A549 (cell line): ENCODE measurements around the gene ATL3. TPM values are rescaled to one million over a fixed set of nuclear protein-coding genes. Genes with fewer than 3 reads are reported as not detected.

Source experiments
- ATAC-seq, 2 experiments: fragments of 200-7000 bp in 1 of 2; fragments of >200 bp in 1 of 2; cut with Nextera tagmentation in 1 of 2; cut with Tn5 transposase in 1 of 2; 3 replicates each; pipeline versions ENCODE4 v1.8.0 to v1.9.1; 2018 to 2020; ENCODE audit warnings: mild to moderate bottlenecking in 1 of 2, moderate library complexity in 1 of 2
- CTCF ChIA-PET: fragments of 300-600 bp; sonication (Branson Sonifier 250); formaldehyde crosslinking; extraction: SDS; loops from one replicate; lab custom pipeline; 2021; ENCODE audit warnings: antibody characterized with exemption, inconsistent platforms; lab: Yijun Ruan, JAX
- POLR2A ChIA-PET: fragments of 350-600 bp; formaldehyde crosslinking; extraction: SDS; loops from one replicate; lab custom pipeline; 2021; ENCODE audit warnings: antibody characterized with exemption, inconsistent platforms; lab: Yijun Ruan, JAX
- DNase-seq, 2 experiments: peaks; one replicate each; pipeline versions ENCODE4 v3.0.0 to v3.0.0-alpha.2; 2011 to 2016; ENCODE audit warnings: low read depth in 1 of 2, low spot score in 1 of 2
- FAIRE-seq: peaks from 2 replicates; lab custom pipeline; 2011; peaks lifted over from hg19 to GRCh38; lab: Jason Lieb, UNC
- H3K27ac ChIP-seq, 2 experiments: fragments of >200 bp; sonication (Bioruptor Twin); formaldehyde crosslinking; 3 replicates each; pipeline ENCODE4 v1.5.1; 2016 to 2017
- H3K4me1 ChIP-seq: fragments of >200 bp; sonication (Bioruptor Twin); formaldehyde crosslinking; 3 replicates; pipeline ENCODE4 v1.6.1; 2016
- H3K4me2 ChIP-seq: fragments of >200 bp; sonication (Bioruptor Twin); formaldehyde crosslinking; 3 replicates; pipeline ENCODE4 v1.6.1; 2016
- H3K4me3 ChIP-seq: fragments of >200 bp; sonication (Bioruptor Twin); formaldehyde crosslinking; 3 replicates; pipeline ENCODE4 v1.5.1; 2016
- H3K9me3 ChIP-seq: fragments of >200 bp; sonication (Bioruptor Twin); formaldehyde crosslinking; 3 replicates; pipeline ENCODE4 v1.6.1; 2016
- EHF ChIP-seq: fragments of 250-450 bp; sonication (Bioruptor Pico); IDR thresholded peaks from 2 replicates; pipeline ENCODE4 v1.5.0; 2020; ENCODE audit warnings: mild to moderate bottlenecking
- EP300 ChIP-seq, 2 experiments: fragments of >200 bp; sonication (Bioruptor Twin); formaldehyde crosslinking; IDR thresholded peaks; 2 replicates in 1 of 2; 3 replicates in 1 of 2; pipeline ENCODE4 v1.6.1; 2016 to 2017
- ESRRA ChIP-seq: fragments of 150-350 bp; IDR thresholded peaks from 2 replicates; pipeline ENCODE4 v1.6.1; 2014; ENCODE audit warnings: mild to moderate bottlenecking, low read length, borderline replicate concordance
- FOSB ChIP-seq: fragments of 250-450 bp; sonication (Bioruptor Pico); IDR thresholded peaks from 2 replicates; pipeline ENCODE4 v1.5.0; 2020; ENCODE audit warnings: mild to moderate bottlenecking, moderate library complexity
- FOSL2 ChIP-seq, 2 experiments: fragments of 450-650 bp in 1 of 2; fragments of >200 bp in 1 of 2; sonication (Bioruptor Twin) in 1 of 2; formaldehyde crosslinking; IDR thresholded peaks; 2 replicates each; pipeline versions ENCODE4 v1.5.0 to v1.6.1; 2016 to 2020; ENCODE audit warnings: mild to moderate bottlenecking in 1 of 2, moderate library complexity in 1 of 2
- HDAC2 ChIP-seq: fragments of 200-600 bp; sonication (generic); IDR thresholded peaks from 2 replicates; pipeline ENCODE4 v1.6.1; 2016
- JUN ChIP-seq, 2 experiments: fragments of >200 bp; sonication (Bioruptor Twin); formaldehyde crosslinking; IDR thresholded peaks; 2 replicates in 1 of 2; 3 replicates in 1 of 2; pipeline ENCODE4 v1.6.1; 2016 to 2017
- KDM1A ChIP-seq: fragments of 200-600 bp; sonication (generic); IDR thresholded peaks from 2 replicates; pipeline ENCODE4 v1.6.1; 2016; ENCODE audit warnings: low read depth, mild to moderate bottlenecking
- KDM5A ChIP-seq: fragments of 200-600 bp; sonication (generic); IDR thresholded peaks from 2 replicates; pipeline ENCODE4 v1.6.1; 2016; ENCODE audit warnings: antibody characterized with exemption, mild to moderate bottlenecking
- NFE2L2 ChIP-seq: fragments of 150-350 bp; conservative IDR thresholded peaks from 2 replicates; pipeline ENCODE4 v1.6.1; 2014; ENCODE audit warnings: low read length
- PHF8 ChIP-seq: fragments of 200-600 bp; sonication (generic); IDR thresholded peaks from 2 replicates; pipeline ENCODE4 v1.6.1; 2016; ENCODE audit warnings: low read depth, mild to moderate bottlenecking, antibody characterized with exemption, moderate library complexity, borderline replicate concordance
- RARB ChIP-seq: fragments of 250-450 bp; sonication (Bioruptor Pico); IDR thresholded peaks from 2 replicates; pipeline ENCODE4 v1.8.0; 2021; ENCODE audit warnings: mild to moderate bottlenecking, moderate library complexity
- WGBS: methylation state at CpG from one replicate; pipeline ENCODE4 v1.1.6; 2017; ENCODE audit errors: missing lambda C conversion rate; 5-methylcytosine and 5-hydroxymethylcytosine counted together
- polyA plus RNA-seq, 4 experiments: library from polyadenylated mRNA; depleted of rRNA in 3 of 4; stranded (reverse); fragments of >200 nt; fragmentation: RNase III in 1 of 4; extraction: RNeasy Plus Mini Kit Qiagen cat#74134 plus additional on column Dnase treatment in 1 of 4; gene quantifications; 2 replicates in 3 of 4; 3 replicates in 1 of 4; pipeline ENCODE4 v1.2.3, GENCODE V29; 2011 to 2017
- TF ChIP-seq, protein P1 (sequence below): fragments of 250-450 bp; sonication (Bioruptor Pico); IDR thresholded peaks from 2 replicates; pipeline ENCODE4 v1.5.0; 2021; ENCODE audit warnings: mild to moderate bottlenecking, moderate library complexity, borderline replicate concordance
- TF ChIP-seq, protein P2 (sequence below): fragments of >200 bp; sonication (Bioruptor Twin); formaldehyde crosslinking; IDR thresholded peaks from 3 replicates; pipeline ENCODE4 v1.5.1; 2016
- TF ChIP-seq, protein P3 (sequence below): fragments of >200 bp; sonication (Bioruptor Twin); formaldehyde crosslinking; IDR thresholded peaks from 2 replicates; pipeline ENCODE4 v1.6.1; 2016
- TF ChIP-seq, protein P4 (sequence below): fragments of 200-600 bp; sonication (generic); IDR thresholded peaks from 2 replicates; pipeline ENCODE4 v1.6.1; 2016; ENCODE audit warnings: antibody characterized with exemption, mild to moderate bottlenecking, moderate library complexity
- TF ChIP-seq, protein P5 (sequence below): fragments of >200 bp; sonication (Bioruptor Twin); formaldehyde crosslinking; IDR thresholded peaks from 3 replicates; pipeline ENCODE4 v1.6.1; 2016
- TF ChIP-seq, protein P6 (sequence below): fragments of 450-650 bp; IDR thresholded peaks from 2 replicates; pipeline ENCODE4 v1.6.1; 2014; ENCODE audit warnings: antibody characterized with exemption

The ATL3 gene
- polyA plus RNA-seq, 2 of the 4 experiments (the other 2 are of a cell fraction) = 26.3 to 50.8 TPM

DNA sequence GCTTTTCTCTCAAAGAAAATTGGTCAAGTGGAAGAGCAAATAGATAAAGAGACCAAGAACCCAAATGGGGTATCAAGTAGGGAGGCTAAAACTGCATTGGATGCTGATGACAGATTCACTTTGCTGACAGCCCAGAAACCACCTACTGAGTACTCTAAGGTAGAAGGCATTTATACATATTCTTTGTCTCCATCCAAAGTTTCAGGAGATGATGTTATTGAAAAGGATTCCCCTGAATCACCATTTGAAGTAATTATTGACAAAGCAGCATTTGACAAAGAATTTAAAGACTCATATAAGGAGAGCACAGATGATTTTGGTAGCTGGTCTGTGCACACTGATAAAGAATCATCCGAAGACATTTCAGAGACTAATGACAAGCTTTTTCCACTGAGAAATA lies 47.8 kb upstream of the ATL3 start (continued):
- TF ChIP-seq, protein P1, sequence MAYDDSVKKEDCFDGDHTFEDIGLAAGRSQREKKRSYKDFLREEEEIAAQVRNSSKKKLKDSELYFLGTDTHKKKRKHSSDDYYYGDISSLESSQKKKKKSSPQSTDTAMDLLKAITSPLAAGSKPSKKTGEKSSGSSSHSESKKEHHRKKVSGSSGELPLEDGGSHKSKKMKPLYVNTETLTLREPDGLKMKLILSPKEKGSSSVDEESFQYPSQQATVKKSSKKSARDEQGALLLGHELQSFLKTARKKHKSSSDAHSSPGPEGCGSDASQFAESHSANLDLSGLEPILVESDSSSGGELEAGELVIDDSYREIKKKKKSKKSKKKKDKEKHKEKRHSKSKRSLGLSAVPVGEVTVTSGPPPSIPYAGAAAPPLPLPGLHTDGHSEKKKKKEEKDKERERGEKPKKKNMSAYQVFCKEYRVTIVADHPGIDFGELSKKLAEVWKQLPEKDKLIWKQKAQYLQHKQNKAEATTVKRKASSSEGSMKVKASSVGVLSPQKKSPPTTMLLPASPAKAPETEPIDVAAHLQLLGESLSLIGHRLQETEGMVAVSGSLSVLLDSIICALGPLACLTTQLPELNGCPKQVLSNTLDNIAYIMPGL (CRISPR knock-in tag) = no peak
- TF ChIP-seq, all 56 proteins: peak for 0

DNA sequence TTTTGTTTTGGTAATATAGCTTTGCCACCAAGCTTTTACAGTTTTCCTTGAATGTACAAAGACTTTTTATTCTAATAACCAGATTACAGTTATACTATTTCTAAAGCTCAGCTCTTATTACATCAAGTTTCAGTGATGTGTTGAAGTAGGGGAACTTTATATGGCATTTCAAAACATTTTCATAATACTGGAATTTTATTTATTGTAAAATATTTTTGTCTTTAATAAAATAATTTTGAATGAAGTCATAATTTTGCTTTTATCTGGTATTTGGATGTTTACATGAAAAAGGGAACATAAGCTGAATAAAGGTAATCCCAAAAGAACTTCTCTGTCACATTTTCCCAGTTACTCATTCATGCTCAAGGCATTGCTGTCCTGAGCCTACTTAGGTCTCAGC lies 44.9 kb upstream of the ATL3 start:
- TF ChIP-seq PHF8 = no peak
- TF ChIP-seq, protein P2, sequence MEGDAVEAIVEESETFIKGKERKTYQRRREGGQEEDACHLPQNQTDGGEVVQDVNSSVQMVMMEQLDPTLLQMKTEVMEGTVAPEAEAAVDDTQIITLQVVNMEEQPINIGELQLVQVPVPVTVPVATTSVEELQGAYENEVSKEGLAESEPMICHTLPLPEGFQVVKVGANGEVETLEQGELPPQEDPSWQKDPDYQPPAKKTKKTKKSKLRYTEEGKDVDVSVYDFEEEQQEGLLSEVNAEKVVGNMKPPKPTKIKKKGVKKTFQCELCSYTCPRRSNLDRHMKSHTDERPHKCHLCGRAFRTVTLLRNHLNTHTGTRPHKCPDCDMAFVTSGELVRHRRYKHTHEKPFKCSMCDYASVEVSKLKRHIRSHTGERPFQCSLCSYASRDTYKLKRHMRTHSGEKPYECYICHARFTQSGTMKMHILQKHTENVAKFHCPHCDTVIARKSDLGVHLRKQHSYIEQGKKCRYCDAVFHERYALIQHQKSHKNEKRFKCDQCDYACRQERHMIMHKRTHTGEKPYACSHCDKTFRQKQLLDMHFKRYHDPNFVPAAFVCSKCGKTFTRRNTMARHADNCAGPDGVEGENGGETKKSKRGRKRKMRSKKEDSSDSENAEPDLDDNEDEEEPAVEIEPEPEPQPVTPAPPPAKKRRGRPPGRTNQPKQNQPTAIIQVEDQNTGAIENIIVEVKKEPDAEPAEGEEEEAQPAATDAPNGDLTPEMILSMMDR = no peak
- TF ChIP-seq ESRRA = no peak
- TF ChIP-seq, protein P3, sequence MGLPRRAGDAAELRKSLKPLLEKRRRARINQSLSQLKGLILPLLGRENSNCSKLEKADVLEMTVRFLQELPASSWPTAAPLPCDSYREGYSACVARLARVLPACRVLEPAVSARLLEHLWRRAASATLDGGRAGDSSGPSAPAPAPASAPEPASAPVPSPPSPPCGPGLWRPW = no peak
- TF ChIP-seq FOSL2 (IDR thresholded peaks at IDR 0.05) = no peak
- TF ChIP-seq FOSL2 (CRISPR knock-in tag; IDR thresholded peaks at IDR 0.05) = no peak
- TF ChIP-seq KDM5A = no peak
- TF ChIP-seq EP300 (IDR thresholded peaks at IDR 0.05) = no peak
- TF ChIP-seq, protein P4, sequence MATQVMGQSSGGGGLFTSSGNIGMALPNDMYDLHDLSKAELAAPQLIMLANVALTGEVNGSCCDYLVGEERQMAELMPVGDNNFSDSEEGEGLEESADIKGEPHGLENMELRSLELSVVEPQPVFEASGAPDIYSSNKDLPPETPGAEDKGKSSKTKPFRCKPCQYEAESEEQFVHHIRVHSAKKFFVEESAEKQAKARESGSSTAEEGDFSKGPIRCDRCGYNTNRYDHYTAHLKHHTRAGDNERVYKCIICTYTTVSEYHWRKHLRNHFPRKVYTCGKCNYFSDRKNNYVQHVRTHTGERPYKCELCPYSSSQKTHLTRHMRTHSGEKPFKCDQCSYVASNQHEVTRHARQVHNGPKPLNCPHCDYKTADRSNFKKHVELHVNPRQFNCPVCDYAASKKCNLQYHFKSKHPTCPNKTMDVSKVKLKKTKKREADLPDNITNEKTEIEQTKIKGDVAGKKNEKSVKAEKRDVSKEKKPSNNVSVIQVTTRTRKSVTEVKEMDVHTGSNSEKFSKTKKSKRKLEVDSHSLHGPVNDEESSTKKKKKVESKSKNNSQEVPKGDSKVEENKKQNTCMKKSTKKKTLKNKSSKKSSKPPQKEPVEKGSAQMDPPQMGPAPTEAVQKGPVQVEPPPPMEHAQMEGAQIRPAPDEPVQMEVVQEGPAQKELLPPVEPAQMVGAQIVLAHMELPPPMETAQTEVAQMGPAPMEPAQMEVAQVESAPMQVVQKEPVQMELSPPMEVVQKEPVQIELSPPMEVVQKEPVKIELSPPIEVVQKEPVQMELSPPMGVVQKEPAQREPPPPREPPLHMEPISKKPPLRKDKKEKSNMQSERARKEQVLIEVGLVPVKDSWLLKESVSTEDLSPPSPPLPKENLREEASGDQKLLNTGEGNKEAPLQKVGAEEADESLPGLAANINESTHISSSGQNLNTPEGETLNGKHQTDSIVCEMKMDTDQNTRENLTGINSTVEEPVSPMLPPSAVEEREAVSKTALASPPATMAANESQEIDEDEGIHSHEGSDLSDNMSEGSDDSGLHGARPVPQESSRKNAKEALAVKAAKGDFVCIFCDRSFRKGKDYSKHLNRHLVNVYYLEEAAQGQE = no peak
- TF ChIP-seq, protein P5, sequence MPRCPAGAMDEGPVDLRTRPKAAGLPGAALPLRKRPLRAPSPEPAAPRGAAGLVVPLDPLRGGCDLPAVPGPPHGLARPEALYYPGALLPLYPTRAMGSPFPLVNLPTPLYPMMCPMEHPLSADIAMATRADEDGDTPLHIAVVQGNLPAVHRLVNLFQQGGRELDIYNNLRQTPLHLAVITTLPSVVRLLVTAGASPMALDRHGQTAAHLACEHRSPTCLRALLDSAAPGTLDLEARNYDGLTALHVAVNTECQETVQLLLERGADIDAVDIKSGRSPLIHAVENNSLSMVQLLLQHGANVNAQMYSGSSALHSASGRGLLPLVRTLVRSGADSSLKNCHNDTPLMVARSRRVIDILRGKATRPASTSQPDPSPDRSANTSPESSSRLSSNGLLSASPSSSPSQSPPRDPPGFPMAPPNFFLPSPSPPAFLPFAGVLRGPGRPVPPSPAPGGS = no peak
- no peak for TF ChIP-seq EHF (CRISPR knock-in tag)
- TF ChIP-seq HDAC2 = no peak
- no peak for TF ChIP-seq KDM1A
- TF ChIP-seq FOSB (CRISPR knock-in tag) = no peak
- H3K4me2 ChIP-seq = no peak overlapping the region
- no peak overlapping the region for H3K27ac ChIP-seq
- ChIA-PET POLR2A (no interaction called here), CTCF (interaction anchor here (0.6 to 1.9 kb wide), 6 partner anchors 17 to 432 kb away, joined by 3 to 8 read pairs (median 4); partner anchors contain the start of gene ATL3)
- no peak overlapping the region for H3K4me3 ChIP-seq
- H3K4me1 ChIP-seq = peaks cover 9% of the 10 kb centered on the region; the same call in 2 of the 3 replicates
- no peaks in the 10 kb centered on the region for H3K9me3 ChIP-seq
- ATAC-seq = no peak
- no peak for DNase-seq
- no peak for FAIRE-seq

DNA sequence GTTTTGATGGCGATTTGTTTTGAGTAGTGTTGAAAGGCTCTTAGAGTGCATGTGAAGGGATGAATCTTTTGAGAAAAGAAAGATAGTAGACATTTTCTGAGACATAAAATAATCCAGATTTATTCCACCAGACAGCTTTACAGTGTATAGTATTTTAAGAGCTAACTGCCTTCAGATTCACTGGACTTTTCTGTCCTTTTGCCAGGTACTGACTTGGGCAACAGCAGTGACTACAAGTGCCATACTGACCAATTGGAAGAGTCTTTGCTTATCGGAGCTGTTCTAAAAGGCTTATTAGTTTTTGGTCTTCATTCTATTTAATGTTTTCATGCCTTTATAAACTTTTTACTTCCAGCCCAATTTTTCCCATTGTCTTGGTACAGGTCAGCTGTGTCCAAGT lies 42.6 kb upstream of the ATL3 start:
- DNase-seq (no peak), ATAC-seq (no peak), FAIRE-seq (no peak)
- ChIA-PET CTCF (interaction anchor here (1.1 to 1.5 kb wide), 3 partner anchors 25 to 43 kb away, joined by 3 to 6 read pairs (median 4); partner anchors contain the start of genes ATL3 and RTN3), POLR2A (no interaction called here)
- peaks cover 15% of the 10 kb centered on the region for H3K4me1 ChIP-seq
- no peak overlapping the region for H3K4me2 ChIP-seq
- 88% methylated on average over 2 of the region's 2 CpGs for WGBS
- H3K4me3 ChIP-seq = no peak overlapping the region
- TF ChIP-seq NFE2L2 (no peak), JUN (IDR thresholded peaks at IDR 0.05) (no peak), RARB (CRISPR knock-in tag) (no peak)
- TF ChIP-seq, protein P6, sequence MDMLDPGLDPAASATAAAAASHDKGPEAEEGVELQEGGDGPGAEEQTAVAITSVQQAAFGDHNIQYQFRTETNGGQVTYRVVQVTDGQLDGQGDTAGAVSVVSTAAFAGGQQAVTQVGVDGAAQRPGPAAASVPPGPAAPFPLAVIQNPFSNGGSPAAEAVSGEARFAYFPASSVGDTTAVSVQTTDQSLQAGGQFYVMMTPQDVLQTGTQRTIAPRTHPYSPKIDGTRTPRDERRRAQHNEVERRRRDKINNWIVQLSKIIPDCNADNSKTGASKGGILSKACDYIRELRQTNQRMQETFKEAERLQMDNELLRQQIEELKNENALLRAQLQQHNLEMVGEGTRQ = no peak
- no peak overlapping the region for H3K27ac ChIP-seq
- H3K9me3 ChIP-seq = no peaks in the 10 kb centered on the region
